ENCODE results near the gene RGL4. TPM values are rescaled to one million over a fixed set of nuclear protein-coding genes. Genes with fewer than 3 reads are reported as not detected.
"Not testable (repeated sequence)": the region's sequence is repeated elsewhere in the genome, so short reads cannot be mapped to it uniquely, and the experiment has no call there.

The RGL4 gene
- total and polyA plus RNA-seq, 2 experiments from 2014 or later, result 0.16 TPM; not detected in 1

GRCh38 chr22:23728108-23728507, 37.3 kb downstream of the RGL4 start:
- H3K4me2 ChIP-seq; H3K36me3 Mint-ChIP-seq (ENCODE audit: low read depth); H3K36me3 ChIP-seq (ENCODE audit: insufficient read depth); H3K4me1 Mint-ChIP-seq; H3F3A ChIP-seq (replicated peaks; ENCODE audit: low read depth); DNase-seq (ENCODE audit: low spot score); H3K4me1 ChIP-seq (ENCODE audit: insufficient read depth); H3K4me3 Mint-ChIP-seq; H3K27me3 Mint-ChIP-seq (ENCODE audit: insufficient read depth, low read depth, poor library complexity); H3K27ac Mint-ChIP-seq; H4K20me1 ChIP-seq (replicated peaks; ENCODE audit: insufficient read depth); H3K27ac ChIP-seq (ENCODE audit: low read depth); H3K4me3 ChIP-seq; H3K9me2 ChIP-seq (ENCODE audit: insufficient read depth); H3K9me3 Mint-ChIP-seq; ATAC-seq; H3K79me2 ChIP-seq (replicated peaks; ENCODE audit: insufficient read depth); H3K27me3 ChIP-seq (ENCODE audit: insufficient read depth); H2AFZ ChIP-seq: not testable (repeated sequence)

- Histone ChIP-seq H4K20me1 (replicated peaks; ENCODE audit: insufficient read depth) (no peaks in the 10 kb centered on the region), H3F3A (replicated peaks; ENCODE audit: low read depth) (no peaks in the 10 kb centered on the region), H3K79me2 (replicated peaks; ENCODE audit: insufficient read depth) (no peaks in the 10 kb centered on the region), H3K4me2 (no peak overlapping the region), H3K4me1 (ENCODE audit: insufficient read depth) (no peaks in the 10 kb centered on the region), H2AFZ (no peak overlapping the region), H3K27me3 (ENCODE audit: insufficient read depth) (no peaks in the 10 kb centered on the region), H3K27ac (ENCODE audit: low read depth) (no peak overlapping the region), H3K36me3 (ENCODE audit: insufficient read depth) (no peaks in the 10 kb centered on the region), H3K9me2 (ENCODE audit: insufficient read depth) (no peaks in the 10 kb centered on the region), H3K4me3 (no peak overlapping the region)
- DNase-seq (ENCODE audit: low spot score) (no peak), ATAC-seq (no peak)
- Mint-ChIP-seq H3K9me3 (no peaks in the 10 kb centered on the region; the same call in 2 of the 3 replicates), H3K4me1 (peaks cover 4% of the 10 kb centered on the region), H3K4me3 (no peak overlapping the region), H3K36me3 (ENCODE audit: low read depth) (no peaks in the 10 kb centered on the region; the same call in 2 of the 3 replicates), H3K27ac (no peak overlapping the region), H3K27me3 (ENCODE audit: insufficient read depth, low read depth, poor library complexity) (peaks cover 3% of the 10 kb centered on the region)
- no peak for TF ChIP-seq ETS1 (IDR thresholded peaks at IDR 0.05)
- no peak for TF ChIP-seq CTCF (conservative IDR thresholded peaks at IDR 0.05; ENCODE audit: low read depth in 2 of 2)
- no peak for TF ChIP-seq POLR2AphosphoS5 (IDR thresholded peaks at IDR 0.05; ENCODE audit: low read depth)
- TF ChIP-seq EZH2 (IDR thresholded peaks at IDR 0.05; ENCODE audit: low read depth, unreplicated experiment), result no peak
- TF ChIP-seq JUNB (IDR thresholded peaks at IDR 0.05; ENCODE audit: unreplicated experiment), result no peak
- TF ChIP-seq REST (IDR thresholded peaks at IDR 0.05; ENCODE audit: unreplicated experiment), result no peak
- TF ChIP-seq EZH2phosphoT487 (IDR thresholded peaks at IDR 0.05; ENCODE audit: unreplicated experiment), result no peak
- TF ChIP-seq ZNF462 (CRISPR knock-in tag; IDR thresholded peaks at IDR 0.05), result no peak
- TF ChIP-seq CREB1 (CRISPR knock-in tag; IDR thresholded peaks at IDR 0.05; ENCODE audit: low read depth), result no peak
- TF ChIP-seq ZNF114 (CRISPR knock-in tag; IDR thresholded peaks at IDR 0.05), result no peak
Measured at GRCh38 chr22:23737696-23738095, 46.9 kb downstream of the RGL4 start.

All from GM23338 (cell line).